ENCODE results near the gene LTBP1.

LTBP1 gene

GRCh38 chr2:32932825-32933755, 13.7 kb upstream of the LTBP1 start:
- DNase-seq (ENCODE audit: low read depth, low spot score) = no peak

DNA sequence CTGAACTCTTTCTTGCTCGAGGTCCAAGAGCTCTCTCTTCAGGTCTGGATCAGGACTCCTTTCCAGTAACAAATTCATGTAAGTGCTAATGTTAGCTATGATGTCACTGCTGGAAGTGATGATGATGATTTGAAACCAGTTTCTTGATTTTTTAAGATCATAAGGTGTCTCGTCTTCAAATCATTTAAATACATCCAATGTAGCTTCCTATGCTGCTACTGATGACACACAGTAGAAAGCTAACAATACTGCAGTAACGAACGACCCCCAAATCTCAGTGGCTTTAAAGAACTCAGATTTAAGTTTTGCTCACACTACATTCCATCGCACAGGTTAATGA, 13.0 kb upstream of the LTBP1 start:
- DNase-seq (ENCODE audit: low read depth, low spot score) = no peak

DNA sequence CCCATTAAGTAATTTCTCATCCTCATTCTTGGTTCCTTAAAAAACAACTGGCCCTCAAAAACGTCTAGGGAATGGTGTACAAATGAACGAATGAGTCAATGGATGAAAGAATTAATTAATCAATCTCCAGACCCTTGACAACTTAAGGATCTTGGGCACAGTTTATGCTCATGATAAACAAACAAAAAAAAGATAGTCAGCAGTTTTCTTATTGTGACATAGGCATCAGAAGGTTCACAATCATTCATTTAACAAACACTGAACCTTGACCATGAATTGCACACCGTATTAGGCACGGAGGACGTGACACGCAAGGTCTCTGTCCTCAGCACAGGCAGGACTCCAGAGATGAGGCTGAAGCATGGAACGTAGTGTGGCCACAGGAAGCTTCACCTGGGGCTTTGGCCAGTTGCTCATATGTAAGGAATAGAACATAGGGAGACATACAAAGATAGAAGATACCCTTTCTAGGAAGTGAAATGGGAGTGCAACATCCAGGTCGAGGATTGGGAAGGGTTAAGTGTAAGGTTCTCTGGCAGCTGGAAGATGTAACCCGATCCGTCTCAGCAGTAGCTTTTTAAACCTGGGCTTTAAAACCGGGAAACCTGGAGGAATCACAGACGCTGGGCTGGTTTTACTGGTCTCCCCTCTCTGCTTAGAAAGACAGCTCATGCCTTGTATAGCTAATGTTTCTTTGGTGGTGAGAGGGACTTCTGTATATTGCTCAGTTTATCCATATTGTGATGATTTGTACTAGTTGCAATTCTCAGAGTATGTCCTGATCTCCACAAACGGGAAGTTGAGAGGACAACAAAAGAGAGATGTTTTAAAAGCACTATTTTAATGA, 8.9 kb upstream of the LTBP1 start:
- DNase-seq (ENCODE audit: low read depth, low spot score) = peak; percentile 75

GRCh38 chr2:32938934-32939333, 7.8 kb upstream of the LTBP1 start:
- no peak for DNase-seq (ENCODE audit: low read depth, low spot score)

DNA sequence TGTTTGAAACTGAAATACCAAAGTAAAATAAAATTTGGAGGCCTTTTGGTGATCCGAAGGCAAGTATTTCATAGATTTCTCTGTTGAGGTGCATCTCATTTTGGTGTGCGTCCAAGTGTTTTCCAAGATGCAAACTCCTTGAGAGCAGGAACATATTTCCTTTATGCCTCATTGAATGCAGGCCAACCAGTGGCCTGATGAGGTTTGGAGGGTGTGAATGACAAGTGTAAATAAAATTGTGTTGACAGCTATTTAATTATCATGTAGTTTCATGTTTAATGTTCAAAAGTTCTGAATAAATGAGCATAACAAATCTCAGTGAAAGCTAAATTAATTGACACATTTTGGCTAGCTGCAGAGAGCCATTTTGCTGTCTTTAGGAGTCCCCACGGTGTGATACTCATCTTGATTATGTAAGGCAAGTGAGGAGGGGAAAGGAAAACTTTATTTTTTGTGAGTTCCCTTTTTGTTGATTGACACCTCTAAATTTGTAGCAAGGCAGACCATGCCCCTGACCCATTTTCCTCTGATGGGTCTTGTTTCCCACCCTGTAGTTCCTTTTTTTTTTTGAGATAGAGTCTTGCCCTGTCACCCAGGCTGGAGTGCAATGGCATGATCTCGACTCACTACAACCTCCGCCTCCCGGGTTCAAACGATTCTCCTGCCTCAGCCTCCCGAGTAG, 6.3 kb upstream of the LTBP1 start:
- no peak for DNase-seq (ENCODE audit: low read depth, low spot score)

DNA sequence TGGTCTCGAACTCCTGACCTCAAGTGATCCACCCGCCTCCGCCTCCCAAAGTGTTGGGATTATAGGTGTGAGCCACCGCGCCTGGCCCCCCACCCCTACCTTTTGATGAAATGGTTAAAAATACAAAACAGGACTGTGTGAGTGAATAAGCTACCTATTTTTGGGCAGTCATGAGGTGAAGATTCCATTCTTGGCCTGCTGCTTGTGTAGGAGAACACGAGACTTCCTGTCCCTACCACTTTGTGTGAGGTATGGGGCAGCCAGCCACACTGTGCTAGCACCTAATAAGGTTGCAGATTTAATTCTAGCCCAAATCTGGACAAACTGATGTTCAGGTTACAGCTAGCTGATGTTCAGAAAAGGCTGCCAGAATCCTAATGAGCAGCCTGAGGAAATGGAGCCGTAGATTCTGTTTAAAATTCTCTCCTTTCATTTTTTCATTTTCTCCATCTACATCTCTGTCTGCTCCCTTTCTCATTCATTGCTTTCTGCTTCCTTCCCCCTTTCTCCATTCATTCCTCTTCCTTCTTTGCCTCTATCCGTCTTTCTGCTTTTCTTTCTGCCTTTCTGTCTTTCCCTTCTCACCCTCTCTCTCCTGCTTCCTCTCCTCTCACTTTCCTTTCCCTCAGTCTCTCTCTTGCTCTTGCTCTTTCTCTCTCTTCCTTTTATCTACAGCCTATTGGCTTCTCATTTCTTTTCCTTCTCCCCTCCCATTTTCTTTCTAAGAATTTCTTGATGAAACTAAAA, 4.6 kb upstream of the LTBP1 start:
- no peak for DNase-seq (ENCODE audit: low read depth, low spot score)

DNA sequence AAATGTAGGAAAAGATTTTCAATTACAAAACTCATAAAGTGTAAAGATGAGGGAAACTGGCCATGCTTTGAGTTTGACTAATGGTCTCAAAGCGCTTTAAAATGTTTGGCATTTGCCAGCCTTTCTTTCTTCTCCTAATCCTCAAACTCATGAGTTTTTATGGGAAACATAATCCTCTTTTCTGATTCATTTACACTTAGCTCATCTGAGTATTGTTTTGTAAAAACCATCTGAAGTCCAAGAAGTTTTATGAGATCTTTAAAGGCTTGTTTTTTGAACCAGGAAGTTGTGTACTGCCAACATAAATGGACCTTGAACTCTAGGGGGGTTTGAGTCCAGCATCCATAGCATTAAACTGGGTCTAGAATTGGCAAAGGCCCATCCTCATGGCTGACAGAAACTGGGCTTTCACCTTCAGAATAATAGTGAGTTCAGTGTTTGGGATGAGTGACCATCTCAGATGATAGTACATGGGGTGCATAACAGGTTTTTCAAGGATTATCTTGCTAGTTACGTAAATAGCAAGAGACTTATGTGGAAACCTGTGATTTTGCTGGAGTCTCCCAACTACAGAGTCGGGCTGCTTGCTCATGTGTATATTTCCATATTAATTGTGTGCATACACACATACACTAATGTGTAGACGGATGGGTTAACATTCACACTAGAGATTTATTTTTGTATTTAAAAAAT, 3.8 kb upstream of the LTBP1 start:
- no peak for DNase-seq (ENCODE audit: low read depth, low spot score)

- DNase-seq (ENCODE audit: low read depth, low spot score) = no peak
Measured at GRCh38 chr2:32945286-32945685, 1.5 kb upstream of the LTBP1 start.

DNA sequence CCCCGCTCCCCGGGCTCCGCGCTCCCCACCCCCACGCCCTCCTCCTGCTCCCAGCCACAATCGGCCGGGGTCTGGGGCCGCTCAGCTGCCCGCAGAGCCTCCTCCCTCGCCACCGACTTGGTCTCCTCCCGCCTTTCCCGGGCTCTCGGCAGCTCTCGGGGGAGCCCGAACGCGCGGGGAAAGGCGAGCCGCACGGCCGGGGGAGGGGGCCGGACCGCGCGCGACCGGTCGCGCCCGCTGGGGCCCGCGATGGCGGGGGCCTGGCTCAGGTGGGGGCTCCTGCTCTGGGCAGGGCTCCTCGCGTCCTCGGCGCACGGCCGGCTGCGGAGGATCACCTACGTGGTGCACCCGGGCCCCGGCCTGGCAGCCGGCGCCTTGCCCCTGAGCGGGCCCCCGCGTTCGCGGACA, 327 bp downstream of the LTBP1 start:
- no peak for DNase-seq (ENCODE audit: low read depth, low spot score)

DNA sequence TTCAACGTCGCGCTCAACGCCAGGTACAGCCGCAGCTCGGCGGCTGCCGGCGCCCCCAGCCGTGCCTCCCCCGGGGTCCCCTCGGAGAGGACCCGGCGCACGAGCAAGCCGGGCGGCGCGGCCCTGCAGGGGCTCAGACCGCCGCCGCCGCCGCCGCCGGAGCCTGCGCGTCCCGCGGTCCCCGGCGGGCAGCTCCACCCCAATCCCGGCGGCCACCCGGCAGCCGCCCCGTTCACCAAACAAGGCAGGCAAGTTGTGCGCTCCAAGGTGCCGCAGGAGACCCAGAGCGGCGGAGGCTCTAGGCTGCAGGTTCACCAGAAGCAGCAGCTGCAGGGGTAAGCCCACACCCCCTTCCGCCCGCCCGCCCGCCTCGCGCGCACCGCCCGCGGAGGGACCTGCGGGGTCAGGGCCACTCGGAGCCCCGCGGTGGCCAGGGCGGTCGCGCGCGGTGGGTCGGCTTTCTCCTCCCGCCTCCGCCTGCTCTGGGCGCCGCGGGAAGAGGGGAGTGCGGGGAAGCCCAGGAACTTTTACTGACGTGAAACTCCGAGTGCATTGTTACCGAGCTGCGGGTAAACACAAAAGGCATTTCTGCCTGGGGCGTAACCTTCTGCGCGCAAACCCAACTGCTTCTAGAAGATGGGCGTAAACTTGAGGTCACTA, 861 bp downstream of the LTBP1 start:
- no peak for DNase-seq (ENCODE audit: low read depth, low spot score)

- DNase-seq (ENCODE audit: low read depth, low spot score) = no peak
Measured at GRCh38 chr2:32948266-32948665, 1.5 kb downstream of the LTBP1 start.

DNA sequence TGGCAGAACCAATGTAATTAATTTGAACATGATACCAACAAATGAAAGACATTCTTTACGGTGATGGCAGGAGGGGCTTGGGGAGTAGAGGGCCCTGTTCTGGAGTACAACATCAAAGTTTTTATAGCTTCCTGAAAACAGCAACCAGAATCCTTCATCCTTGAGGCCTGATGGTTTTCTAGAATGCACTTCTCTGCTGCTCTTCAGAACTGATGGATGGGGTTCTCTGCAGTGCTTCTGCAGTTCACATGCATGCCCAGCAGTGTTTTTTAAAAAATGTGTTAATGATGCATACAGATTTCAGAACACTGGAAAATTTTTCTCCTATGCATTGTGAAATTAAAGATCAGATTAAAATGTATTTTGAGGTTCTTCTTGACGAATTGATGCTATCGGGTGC, 2.5 kb downstream of the LTBP1 start:
- no peak for DNase-seq (ENCODE audit: low read depth, low spot score)

- DNase-seq (ENCODE audit: low read depth, low spot score) = no peak
Measured at GRCh38 chr2:32951672-32952071, 4.9 kb downstream of the LTBP1 start.

DNA sequence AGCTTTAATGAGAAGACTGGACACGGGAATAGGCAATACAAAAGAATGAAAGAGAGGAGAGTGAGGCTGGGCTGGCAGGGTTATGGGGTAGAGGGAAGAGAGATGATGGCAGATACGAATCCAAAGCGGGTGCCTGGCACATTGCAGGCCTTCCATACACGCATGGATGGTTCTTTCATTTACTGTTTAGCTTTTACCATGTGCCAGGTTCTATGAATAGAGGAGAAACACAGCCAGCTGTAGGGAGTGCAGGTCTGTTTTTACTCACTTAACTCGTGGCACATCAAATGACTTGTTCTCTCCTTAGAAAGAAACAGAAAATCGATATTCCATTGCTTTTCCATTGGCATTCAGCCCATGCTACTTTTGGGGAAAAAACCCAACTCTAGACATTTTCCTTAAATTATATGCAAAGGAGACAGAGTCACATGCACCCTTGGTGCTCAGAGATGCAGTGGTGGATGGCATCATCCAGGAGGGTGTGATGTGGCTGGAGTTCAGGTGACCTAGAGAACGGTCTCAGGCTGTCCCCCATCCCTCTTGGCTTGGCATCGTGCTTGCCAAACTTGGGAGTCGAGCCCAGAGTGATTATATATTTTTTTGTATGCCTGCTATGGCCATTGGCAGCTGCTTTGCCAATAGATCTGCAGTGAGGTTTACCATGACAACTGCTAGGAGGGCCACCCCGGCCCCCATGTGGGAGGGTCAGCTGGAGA, 6.2 kb downstream of the LTBP1 start:
- DNase-seq (ENCODE audit: low read depth, low spot score) = no peak

DNA sequence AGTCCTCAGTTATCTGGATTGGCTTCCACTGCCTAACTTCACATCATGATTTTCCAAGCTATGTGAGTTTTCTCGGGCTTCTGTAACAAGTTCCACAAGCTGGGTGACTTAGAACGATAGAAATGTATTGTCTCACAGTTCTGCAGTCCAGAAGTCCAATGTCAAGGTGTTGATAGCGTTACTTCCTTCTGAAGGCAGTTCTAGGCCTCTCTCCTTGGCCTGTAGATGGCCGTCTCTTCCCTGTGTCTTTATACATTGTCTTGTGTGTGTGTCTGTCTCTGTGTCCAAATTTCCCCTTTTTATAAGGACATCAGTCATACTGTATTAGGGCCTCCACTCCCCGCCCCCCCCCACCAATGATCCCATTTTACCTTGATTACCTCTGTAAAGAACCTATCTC, 7.5 kb downstream of the LTBP1 start:
- DNase-seq (ENCODE audit: low read depth, low spot score) = no peak

- DNase-seq (ENCODE audit: low read depth, low spot score) = no peak
Measured at GRCh38 chr2:32958821-32959220, 12.1 kb downstream of the LTBP1 start.

- no peak for DNase-seq (ENCODE audit: low read depth, low spot score)
Measured at GRCh38 chr2:32960238-32960637, 13.5 kb downstream of the LTBP1 start.

DNA sequence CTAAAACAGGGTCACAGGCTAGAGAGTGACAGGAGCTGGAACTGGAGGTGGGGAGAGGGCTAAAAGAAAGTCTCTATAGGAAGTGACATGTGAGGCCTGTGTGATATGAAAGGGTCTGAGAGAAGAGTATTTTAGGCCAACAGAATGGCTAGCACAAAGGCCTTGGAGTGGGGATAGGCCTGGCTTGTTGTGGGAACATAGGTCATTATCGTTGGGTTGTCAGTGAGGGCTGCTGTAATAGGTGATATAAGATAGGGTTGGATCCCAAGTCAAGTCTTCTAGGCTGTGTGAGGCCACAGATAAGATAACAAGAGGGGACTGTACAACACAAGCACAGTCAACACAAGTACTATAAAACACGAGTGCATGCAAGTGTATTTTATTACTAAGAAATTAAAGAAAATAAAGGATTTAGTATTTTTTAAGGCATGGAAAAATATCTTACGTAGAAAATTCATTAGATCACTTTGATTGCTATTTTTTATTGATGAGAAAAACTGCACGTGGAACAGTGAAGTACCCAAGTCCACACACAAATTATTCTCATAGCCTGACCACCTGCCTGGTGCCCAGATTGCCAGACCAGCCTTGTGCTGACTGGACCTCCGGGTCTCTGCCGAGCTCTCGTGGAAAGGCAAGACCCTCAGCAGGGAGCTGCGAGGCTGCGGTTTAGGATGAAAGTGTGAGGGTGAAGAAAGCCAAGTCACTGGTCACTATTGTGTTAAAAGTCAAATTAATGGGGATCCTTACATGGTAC, 14.1 kb downstream of the LTBP1 start:
- no peak for DNase-seq (ENCODE audit: low read depth, low spot score)

DNA sequence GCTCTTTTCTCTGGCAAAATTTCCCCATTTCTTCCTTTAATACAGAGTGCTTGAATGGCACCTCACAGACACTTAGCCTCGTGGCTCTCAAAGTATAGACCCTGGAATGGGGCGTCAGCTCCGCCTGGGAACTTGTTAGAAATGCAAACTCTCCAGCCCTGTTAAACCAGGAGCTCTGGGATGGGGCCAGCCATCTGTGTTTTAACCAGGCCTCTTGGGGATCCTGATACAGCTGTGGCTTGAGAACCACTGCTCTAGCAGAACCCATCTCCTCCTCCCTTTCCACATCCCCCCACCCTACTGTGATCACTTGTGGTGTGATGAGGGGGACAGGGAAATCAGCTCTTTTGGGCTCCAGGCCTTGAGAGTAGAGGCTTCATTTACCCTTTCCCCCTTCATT, 15.9 kb downstream of the LTBP1 start:
- DNase-seq (ENCODE audit: low read depth, low spot score) = no peak
